Measurements from ENCODE around the gene DNAH17.

DNA sequence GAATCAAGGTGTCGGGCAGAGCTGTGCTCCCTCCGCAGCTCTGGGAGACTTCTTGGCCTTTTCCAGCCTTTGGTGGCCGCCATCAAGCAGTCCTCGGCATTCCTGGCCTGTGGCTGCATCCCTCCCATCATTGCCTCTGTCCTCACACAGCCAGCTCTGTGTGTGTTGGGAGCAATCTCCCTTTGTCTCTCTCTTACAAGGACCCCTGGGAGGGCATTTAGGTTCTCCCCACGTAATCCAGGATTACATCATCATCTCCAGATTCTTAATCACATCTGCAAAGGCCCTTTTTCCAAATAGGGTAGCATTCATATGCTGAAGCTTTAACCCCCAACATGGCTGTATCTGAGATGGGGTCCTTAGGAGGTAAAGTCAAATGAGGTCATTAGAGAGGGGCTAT lies 4.1 kb upstream of the DNAH17 start:
- TF ChIP-seq, protein P1, sequence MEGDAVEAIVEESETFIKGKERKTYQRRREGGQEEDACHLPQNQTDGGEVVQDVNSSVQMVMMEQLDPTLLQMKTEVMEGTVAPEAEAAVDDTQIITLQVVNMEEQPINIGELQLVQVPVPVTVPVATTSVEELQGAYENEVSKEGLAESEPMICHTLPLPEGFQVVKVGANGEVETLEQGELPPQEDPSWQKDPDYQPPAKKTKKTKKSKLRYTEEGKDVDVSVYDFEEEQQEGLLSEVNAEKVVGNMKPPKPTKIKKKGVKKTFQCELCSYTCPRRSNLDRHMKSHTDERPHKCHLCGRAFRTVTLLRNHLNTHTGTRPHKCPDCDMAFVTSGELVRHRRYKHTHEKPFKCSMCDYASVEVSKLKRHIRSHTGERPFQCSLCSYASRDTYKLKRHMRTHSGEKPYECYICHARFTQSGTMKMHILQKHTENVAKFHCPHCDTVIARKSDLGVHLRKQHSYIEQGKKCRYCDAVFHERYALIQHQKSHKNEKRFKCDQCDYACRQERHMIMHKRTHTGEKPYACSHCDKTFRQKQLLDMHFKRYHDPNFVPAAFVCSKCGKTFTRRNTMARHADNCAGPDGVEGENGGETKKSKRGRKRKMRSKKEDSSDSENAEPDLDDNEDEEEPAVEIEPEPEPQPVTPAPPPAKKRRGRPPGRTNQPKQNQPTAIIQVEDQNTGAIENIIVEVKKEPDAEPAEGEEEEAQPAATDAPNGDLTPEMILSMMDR (IDR thresholded peaks at IDR 0.05): no peak
- TF ChIP-seq POLR2AphosphoS5 (IDR thresholded peaks at IDR 0.05; ENCODE audit: low read depth, low read length): no peak
- TF ChIP-seq TCF7L2 (IDR thresholded peaks at IDR 0.05; ENCODE audit: low read depth, low read length): no peak
- TF ChIP-seq SIN3A (IDR thresholded peaks at IDR 0.05; ENCODE audit: borderline replicate concordance, insufficient read depth, low read depth, low read length): no peak
